ENCODE data around the gene C1orf122.

- TF ChIP-seq GABPA (IDR thresholded peaks at IDR 0.05 in 1 of 2, conservative IDR thresholded peaks at IDR 0.05 in 1 of 2) (no peak), CTCF (IDR thresholded peaks at IDR 0.05; ENCODE audit: low read depth, low read length, missing input control) (no peak), SP1 (IDR thresholded peaks at IDR 0.05) (no peak), YY1 (IDR thresholded peaks at IDR 0.05) (no peak), ZBTB33 (IDR thresholded peaks at IDR 0.05) (no peak), MAX (IDR thresholded peaks at IDR 0.05) (no peak), FOXA1 (IDR thresholded peaks at IDR 0.05) (no peak), ATF3 (IDR thresholded peaks at IDR 0.05) (no peak), TAF1 (conservative IDR thresholded peaks at IDR 0.05) (no peak), JUND (IDR thresholded peaks at IDR 0.05) (no peak), RXRA (IDR thresholded peaks at IDR 0.05) (no peak), REST (IDR thresholded peaks at IDR 0.05) (no peak)
These were observed 45.6 kb downstream of the C1orf122 start for GRCh38 chr1:37853157-37853556.
